Nephron (organoid): ENCODE results near the gene FBXL7.

ENCODE experiments used
- H3K27ac Mint-ChIP-seq, 3 experiments: 2 replicates each; pipeline ENCODE4 v1.8.0; 2020; ENCODE audit warnings: mixed read lengths in 3 of 3, mild to moderate bottlenecking in 2 of 3, moderate library complexity in 1 of 3
- H3K27me3 Mint-ChIP-seq: 2 replicates; pipeline ENCODE4 v1.8.0; 2021; ENCODE audit warnings: low read depth, mild to moderate bottlenecking, moderate library complexity, mixed read lengths
- H3K36me3 Mint-ChIP-seq: 2 replicates; pipeline ENCODE4 v1.8.0; 2020; ENCODE audit warnings: low read depth, mixed read lengths
- H3K4me1 Mint-ChIP-seq: 2 replicates; pipeline ENCODE4 v1.8.0; 2020; ENCODE audit warnings: mixed read lengths
- H3K4me3 Mint-ChIP-seq, 3 experiments: 2 replicates each; pipeline ENCODE4 v1.8.0; 2020; ENCODE audit warnings: mild to moderate bottlenecking in 3 of 3, mixed read lengths in 3 of 3, moderate library complexity in 2 of 3
- H3K9me3 Mint-ChIP-seq: 2 replicates; pipeline ENCODE4 v1.8.0; 2020; ENCODE audit warnings: mixed read lengths
- CTCF ChIP-seq, 3 experiments: fragments of 200-600 bp; sonication (generic); IDR thresholded peaks; one replicate each; pipeline ENCODE4 v1.5.0; 2021; ENCODE audit warnings: antibody characterized with exemption in 3 of 3; ENCODE audit not compliant: unreplicated experiment in 3 of 3

Gene FBXL7

GRCh38 chr5:15516486-15516885 is 16.5 kb downstream of the FBXL7 start:
- Mint-ChIP-seq H3K4me3 (no peak overlapping the region), H3K27me3 (no peaks in the 10 kb centered on the region), H3K36me3 (peaks cover 30% of the 10 kb centered on the region), H3K4me1 (peaks cover 55% of the 10 kb centered on the region), H3K27ac (no peak overlapping the region), H3K9me3 (no peaks in the 10 kb centered on the region)
- no peak for TF ChIP-seq CTCF (IDR thresholded peaks at IDR 0.05; ENCODE audit: unreplicated experiment in 3 of 3)

- peaks cover 50% of the 10 kb centered on the region for H3K4me1 Mint-ChIP-seq
- no peaks in the 10 kb centered on the region for H3K27me3 Mint-ChIP-seq
- TF ChIP-seq CTCF (IDR thresholded peaks at IDR 0.05; ENCODE audit: unreplicated experiment in 3 of 3), result no peak
- H3K4me3 Mint-ChIP-seq, result no peak overlapping the region
- H3K36me3 Mint-ChIP-seq, result peaks cover 30% of the 10 kb centered on the region
- no peaks in the 10 kb centered on the region for H3K9me3 Mint-ChIP-seq
- H3K27ac Mint-ChIP-seq, result no peak overlapping the region
Observed at GRCh38 chr5:15518786-15519185, 18.8 kb downstream of the FBXL7 start.

DNA sequence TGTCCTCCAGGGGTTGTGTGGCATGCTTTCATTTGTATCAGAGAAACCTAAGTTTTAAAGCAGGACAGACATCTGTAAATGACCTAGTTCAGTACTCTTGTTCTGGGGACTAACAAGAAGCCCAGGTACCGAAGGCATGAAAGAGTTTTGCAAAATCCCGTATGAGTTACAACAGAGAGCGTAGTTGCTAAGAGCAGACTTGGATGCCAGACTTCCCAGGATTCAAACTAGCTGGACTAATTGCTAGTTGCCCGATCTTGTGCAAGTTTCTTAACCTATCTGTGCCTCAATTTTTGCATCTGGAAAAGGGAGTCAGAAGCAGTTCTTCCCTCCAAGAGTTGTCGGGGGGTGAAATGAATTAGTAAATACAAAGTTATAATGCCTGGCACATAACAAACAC is 20.9 kb downstream of the FBXL7 start:
- Mint-ChIP-seq H3K4me3 (peak overlapping the region in 1 of 3 experiments; percentile 12), H3K36me3 (peaks cover 34% of the 10 kb centered on the region), H3K9me3 (no peaks in the 10 kb centered on the region), H3K27me3 (no peaks in the 10 kb centered on the region), H3K4me1 (peaks cover 48% of the 10 kb centered on the region), H3K27ac (peak overlapping the region; percentile 2 to 37 (median 5))
- TF ChIP-seq CTCF (IDR thresholded peaks at IDR 0.05; ENCODE audit: unreplicated experiment in 3 of 3), result no peak

- Mint-ChIP-seq H3K4me1 (peaks cover 47% of the 10 kb centered on the region), H3K9me3 (no peaks in the 10 kb centered on the region), H3K36me3 (peaks cover 32% of the 10 kb centered on the region), H3K27me3 (peaks cover 3% of the 10 kb centered on the region), H3K27ac (peak overlapping the region; percentile 5 to 62 (median 37)), H3K4me3 (peak overlapping the region in 1 of 3 experiments; percentile 55)
- no peak for TF ChIP-seq CTCF (IDR thresholded peaks at IDR 0.05; ENCODE audit: unreplicated experiment in 3 of 3)
Observed at GRCh38 chr5:15521381-15522186, 21.6 kb downstream of the FBXL7 start.

GRCh38 chr5:15522187-15522520 is 22.2 kb downstream of the FBXL7 start:
- peak overlapping the region; percentile 5 to 62 (median 37) for H3K27ac Mint-ChIP-seq
- H3K36me3 Mint-ChIP-seq, result peaks cover 28% of the 10 kb centered on the region
- H3K4me3 Mint-ChIP-seq, result peak overlapping the region in 1 of 3 experiments; percentile 55
- peaks cover 3% of the 10 kb centered on the region for H3K27me3 Mint-ChIP-seq
- H3K4me1 Mint-ChIP-seq, result peaks cover 47% of the 10 kb centered on the region
- TF ChIP-seq CTCF (IDR thresholded peaks at IDR 0.05; ENCODE audit: unreplicated experiment in 3 of 3), result no peak
- no peaks in the 10 kb centered on the region for H3K9me3 Mint-ChIP-seq

DNA sequence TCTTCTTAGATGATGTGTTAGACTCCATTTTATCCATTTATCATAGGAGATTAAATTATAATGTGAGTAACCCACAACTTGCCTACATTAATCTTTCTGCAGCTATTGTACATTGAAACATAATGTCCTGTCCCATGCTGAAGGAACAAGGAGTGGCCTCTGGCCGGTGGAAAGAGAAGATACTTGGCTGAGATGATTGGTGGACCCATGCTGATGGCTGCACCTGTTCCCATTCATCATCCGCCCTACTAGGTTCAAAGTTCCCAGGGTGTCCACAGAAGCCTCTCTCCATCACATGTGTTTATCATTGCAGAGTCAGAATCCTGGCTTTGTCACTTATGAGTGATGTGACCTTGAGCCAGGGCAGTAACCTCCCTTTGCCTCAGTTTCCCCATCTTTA is 24.7 kb downstream of the FBXL7 start:
- Mint-ChIP-seq H3K4me3 (no peak overlapping the region), H3K27me3 (peaks cover 3% of the 10 kb centered on the region)

More for the DNA sequence above, 24.7 kb downstream of the FBXL7 start:
- peaks cover 32% of the 10 kb centered on the region for H3K36me3 Mint-ChIP-seq
- H3K27ac Mint-ChIP-seq, result peak overlapping the region in 1 of 3 experiments; percentile 13
- TF ChIP-seq CTCF (IDR thresholded peaks at IDR 0.05; ENCODE audit: unreplicated experiment in 3 of 3), result no peak
- H3K9me3 Mint-ChIP-seq, result peaks cover 1% of the 10 kb centered on the region
- peaks cover 42% of the 10 kb centered on the region for H3K4me1 Mint-ChIP-seq
